SH-SY5Y (cell line): ENCODE measurements around the gene TENT4B.

Experiments
- GATA2 ChIP-seq: IDR thresholded peaks from 2 replicates; pipeline ENCODE4 v1.6.1; 2011; ENCODE audit warnings: mild to moderate bottlenecking, low read depth, low read length
- GATA3 ChIP-seq: IDR thresholded peaks from 2 replicates; pipeline ENCODE4 v1.6.1; 2011; ENCODE audit warnings: low read depth, mild to moderate bottlenecking, low read length, moderate library complexity

DNA sequence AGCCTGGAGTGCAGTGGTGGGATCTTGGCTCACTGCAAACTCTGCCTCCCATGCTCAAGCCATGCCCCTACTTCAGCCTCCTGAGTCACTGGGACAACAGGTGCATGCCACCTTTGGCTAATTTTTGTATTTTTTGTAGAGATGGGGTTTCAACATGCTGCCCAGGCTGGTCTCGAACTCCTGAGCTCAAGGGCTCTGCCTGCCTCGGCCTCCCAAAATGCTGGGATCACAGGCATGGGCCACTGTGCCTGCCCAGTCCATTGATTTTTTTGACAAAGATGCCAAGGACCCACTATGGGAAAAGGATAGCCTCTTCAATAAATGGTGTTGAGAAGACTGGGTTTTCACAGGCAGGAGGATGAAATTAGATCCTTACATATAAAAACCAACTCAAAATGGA is 102.4 kb downstream of the TENT4B start:
- TF ChIP-seq GATA2 (no peak), GATA3 (no peak)
